NCI-H1048 (cell line): ENCODE results near the gene SDHA.
"Not testable (repeated sequence)": the region's sequence is repeated elsewhere in the genome, so short reads cannot be mapped to it uniquely, and the experiment has no call there.

Experiments used
- DNase-seq: peaks from one replicate; lab custom pipeline; 2025; lab: John Stamatoyannopoulos, UW

Gene SDHA

DNA sequence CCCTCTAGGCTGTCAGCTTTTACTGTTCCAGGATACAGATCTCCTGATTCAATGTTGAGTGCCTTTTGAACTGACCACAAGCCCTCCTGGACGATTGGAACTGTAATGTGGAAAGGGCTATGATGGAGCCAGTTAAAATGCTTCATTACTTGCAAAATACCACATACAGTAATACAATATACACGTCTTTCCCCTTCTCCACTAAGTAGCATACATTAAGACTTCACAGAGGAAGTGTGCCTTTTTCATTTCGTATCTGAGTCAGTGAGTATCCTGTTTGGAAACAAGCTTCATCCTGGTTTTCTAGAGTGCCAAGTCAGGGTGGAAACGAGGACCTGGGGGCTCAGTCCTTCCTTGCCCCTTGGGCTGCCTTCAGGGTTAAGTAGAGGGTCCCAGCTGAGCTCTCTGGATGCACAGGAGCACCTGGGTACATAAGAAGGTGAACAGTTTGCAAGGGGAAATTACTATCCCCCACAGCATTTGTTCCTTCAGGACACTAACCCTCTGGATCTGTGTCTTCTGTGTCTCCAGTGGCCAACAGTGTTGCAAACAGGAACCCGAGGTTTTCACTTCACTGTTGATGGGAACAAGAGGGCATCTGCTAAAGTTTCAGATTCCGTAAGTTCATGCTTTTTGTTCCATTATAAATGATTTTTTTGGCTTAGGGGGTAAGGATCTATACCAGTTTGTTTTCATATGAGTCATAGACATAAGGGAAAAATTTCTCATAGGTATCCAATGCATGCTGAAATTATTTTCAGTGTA, 5.0 kb downstream of the SDHA start:
- not testable (repeated sequence) for DNase-seq

DNA sequence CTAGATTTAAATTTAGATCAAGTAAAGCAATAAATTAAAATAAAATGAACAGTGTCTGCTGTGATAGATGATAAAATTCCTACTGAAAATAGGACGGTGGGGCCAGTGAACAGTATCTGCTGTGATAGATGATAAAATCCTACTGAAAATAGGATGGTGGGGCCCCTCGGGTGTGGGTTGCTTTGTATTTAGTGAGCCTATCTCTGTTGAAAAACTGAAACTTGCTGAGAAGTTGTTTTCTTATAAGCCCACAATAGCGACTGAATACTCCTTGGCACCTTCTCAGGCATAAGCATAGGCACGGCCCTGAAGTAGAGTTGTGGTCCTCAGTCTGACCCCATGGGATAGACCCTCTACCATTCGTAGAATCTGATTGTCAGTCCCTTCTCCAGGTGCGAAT, 5.7 kb downstream of the SDHA start:
- DNase-seq: no peak

GRCh38 chr5:225334-225733, 7.2 kb downstream of the SDHA start:
- DNase-seq: no peak

GRCh38 chr5:227375-227774, 9.3 kb downstream of the SDHA start:
- DNase-seq: not testable (repeated sequence)

DNA sequence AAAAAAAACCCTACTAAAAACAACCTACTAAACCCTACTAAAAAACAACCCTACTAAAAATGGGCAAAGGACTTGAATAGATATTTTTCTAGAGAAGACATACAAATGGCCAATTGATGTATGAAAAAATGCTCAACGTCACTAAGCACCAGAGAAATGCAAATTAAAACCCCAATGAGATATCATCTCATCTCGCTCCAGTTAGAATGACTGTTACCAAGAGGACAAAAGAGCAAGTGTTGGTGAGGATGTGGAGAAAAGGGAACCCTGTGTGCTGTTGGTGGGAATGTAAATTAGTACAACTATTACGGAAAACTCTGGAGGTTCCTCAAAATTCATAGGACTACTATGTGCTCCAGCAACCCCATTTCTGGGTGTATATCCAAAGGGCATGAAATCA, 10.8 kb downstream of the SDHA start:
- no peak for DNase-seq

DNA sequence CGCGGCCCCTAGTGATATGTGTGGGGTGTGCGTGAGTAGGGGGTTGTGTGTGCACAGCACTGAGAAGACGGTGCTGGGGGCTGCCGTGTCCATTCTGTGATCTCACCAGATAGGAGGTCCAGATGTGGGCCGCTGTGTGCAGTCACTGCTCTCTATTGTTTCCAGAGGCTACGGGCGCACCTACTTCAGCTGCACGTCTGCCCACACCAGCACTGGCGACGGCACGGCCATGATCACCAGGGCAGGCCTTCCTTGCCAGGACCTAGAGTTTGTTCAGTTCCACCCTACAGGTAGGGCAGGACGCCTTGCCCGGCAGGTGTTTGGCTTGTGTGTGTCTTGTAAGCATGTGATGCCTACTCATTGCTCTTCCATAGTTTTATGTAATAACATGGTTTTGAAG, 12.6 kb downstream of the SDHA start:
- no peak for DNase-seq

GRCh38 chr5:231661-232060, 13.5 kb downstream of the SDHA start:
- no peak for DNase-seq

DNA sequence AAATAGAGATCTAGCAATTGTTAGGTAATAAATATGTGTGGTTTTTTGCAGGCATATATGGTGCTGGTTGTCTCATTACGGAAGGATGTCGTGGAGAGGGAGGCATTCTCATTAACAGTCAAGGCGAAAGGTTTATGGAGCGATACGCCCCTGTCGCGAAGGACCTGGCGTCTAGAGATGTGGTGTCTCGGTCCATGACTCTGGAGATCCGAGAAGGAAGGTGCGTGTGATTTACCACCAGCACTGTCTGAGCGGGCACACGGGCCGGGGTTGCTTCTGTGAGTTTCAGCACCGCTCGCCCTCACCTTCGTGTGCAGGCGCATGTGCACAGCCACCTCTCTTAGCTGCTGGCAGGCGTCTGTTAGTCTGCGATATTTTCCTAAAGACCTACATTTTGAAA, 15.3 kb downstream of the SDHA start:
- DNase-seq: not testable (repeated sequence)

- no peak for DNase-seq
These were observed 16.3 kb downstream of the SDHA start for GRCh38 chr5:234450-234849.

DNA sequence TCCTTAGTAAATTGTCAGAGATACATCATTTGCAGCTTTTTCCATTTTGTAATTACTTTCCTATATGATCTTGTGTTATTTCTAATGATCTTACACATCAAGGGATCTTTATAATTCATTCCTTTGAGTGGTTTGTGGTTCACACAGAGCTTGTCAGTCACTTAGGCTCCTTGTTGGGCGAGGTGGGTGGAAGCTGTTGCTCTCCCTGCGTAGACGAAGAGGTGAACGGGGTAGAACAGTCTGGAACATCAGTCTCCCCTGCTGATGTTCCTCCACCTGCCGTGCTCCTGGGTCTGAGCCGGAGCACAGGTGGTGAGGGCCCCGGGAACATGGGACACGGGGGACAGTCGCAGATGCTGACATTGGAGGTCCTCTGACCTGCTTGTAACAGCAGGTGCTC, 17.4 kb downstream of the SDHA start:
- DNase-seq: not testable (repeated sequence)

- DNase-seq: not testable (repeated sequence)
These were observed 19.8 kb downstream of the SDHA start for GRCh38 chr5:237931-238330.

DNA sequence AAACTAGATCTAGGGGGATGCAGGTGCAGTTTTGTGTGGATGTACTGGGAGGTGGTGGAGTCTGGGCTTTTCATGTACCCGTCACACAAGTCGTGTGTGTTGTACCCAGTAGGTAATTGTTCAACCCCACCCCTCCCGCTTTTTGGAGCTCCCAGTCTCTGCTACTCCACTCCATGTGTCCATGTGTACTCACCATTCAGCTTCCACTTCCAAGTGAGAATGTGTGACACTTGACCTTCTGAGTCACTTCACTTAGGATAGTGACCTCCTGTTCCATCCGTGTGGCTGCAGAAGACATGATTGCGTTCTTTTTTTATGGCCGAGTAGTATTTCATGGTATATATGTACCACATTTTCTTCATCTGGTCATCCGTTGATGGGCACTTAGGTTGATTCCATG, 22.4 kb downstream of the SDHA start:
- not testable (repeated sequence) for DNase-seq

DNA sequence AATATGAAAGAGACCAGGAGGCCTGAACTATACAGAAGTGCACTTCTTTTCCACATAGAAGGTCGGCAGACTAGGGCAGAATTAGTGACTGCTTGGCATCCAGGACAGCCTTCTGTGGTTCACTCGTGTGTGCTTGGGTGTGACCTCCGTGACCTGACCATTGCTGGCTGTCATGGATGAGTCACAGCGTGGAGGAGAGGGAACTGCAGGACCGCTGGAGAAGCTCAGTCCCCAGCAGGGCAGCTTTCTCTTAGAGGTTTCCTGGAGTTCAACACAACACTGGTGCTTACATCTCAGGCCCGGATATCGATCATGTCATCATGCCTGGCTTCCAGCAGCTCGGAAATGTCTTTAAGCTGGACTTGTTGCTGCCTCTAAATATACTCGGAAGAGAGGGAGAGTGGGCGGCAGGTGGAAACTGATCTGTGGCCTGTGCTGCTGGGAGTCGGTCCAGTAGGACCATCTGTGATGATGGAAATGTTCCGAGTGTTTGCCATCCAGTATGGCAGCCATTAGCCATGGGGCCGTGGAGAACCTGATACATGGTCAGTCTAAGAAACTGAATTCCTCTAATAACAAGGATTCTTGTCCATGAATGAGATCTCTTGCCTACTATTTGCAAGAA, 23.0 kb downstream of the SDHA start:
- DNase-seq: not testable (repeated sequence)

- DNase-seq: not testable (repeated sequence)
These were observed 25.7 kb downstream of the SDHA start for GRCh38 chr5:243683-244367.

DNA sequence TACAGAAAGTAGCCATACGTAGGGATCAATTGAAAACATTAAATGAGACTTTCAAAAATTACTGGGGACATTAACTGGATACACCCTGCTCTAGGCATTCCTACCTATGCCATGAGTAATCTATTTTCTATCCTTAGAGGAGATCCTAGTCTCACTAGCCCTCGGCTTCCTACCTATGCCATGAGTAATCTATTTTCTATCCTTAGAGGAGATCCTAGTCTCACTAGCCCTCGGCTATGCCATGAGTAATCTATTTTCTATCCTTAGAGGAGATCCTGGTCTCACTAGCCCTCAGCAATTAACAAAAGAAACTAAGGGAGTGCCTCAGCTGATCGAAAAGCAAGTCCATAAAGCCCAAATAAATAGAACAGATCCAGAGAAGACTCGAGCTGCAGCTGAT, 27.6 kb downstream of the SDHA start:
- not testable (repeated sequence) for DNase-seq

- DNase-seq: not testable (repeated sequence)
These were observed 32.3 kb downstream of the SDHA start for GRCh38 chr5:250396-250795.

DNA sequence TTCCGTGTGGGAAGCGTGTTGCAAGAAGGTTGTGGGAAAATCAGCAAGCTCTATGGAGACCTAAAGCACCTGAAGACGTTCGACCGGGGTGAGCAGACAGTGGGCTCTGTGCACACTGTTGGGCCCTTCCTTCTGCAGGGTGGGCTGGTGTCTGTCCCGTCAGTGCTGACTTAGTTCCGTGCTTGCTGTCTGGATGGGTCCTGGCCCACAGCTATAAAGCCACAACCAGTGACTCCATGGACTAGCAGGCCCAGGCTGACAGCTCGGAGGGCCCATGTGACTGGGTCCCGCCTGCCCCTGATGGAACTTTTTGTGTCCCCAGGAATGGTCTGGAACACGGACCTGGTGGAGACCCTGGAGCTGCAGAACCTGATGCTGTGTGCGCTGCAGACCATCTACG, 32.9 kb downstream of the SDHA start:
- DNase-seq: not testable (repeated sequence)

- DNase-seq: not testable (repeated sequence)
These were observed 33.4 kb downstream of the SDHA start for GRCh38 chr5:251538-251937.

GRCh38 chr5:251975-252374, 33.9 kb downstream of the SDHA start:
- DNase-seq: not testable (repeated sequence)

- no peak for DNase-seq
These were observed 34.4 kb downstream of the SDHA start for GRCh38 chr5:252546-252945.

- DNase-seq: not testable (repeated sequence)
These were observed 36.2 kb downstream of the SDHA start for GRCh38 chr5:254322-254721.

DNA sequence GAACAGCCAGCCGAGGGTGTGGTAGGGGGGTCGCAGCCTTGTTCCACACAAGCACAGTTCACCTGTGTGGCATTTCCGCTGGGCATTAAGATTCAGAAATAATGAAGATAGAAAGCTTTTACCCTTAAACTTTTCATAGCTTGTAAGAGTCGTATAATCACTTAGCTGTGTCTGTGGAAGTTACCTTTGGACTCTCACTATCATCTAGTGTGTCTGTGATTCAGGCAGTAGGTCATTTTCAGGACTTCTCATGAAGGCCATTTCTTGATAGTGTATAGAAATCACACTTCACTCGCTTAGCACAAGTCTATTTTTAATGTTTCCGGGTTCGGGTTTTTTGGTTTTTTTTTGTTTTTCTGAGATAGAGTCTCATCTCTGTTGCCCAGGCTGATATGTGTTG, 37.0 kb downstream of the SDHA start:
- not testable (repeated sequence) for DNase-seq

DNA sequence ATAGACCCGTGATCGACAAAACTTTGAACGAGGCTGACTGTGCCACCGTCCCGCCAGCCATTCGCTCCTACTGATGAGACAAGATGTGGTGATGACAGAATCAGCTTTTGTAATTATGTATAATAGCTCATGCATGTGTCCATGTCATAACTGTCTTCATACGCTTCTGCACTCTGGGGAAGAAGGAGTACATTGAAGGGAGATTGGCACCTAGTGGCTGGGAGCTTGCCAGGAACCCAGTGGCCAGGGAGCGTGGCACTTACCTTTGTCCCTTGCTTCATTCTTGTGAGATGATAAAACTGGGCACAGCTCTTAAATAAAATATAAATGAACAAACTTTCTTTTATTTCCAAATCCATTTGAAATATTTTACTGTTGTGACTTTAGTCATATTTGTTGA, 38.2 kb downstream of the SDHA start:
- DNase-seq: not testable (repeated sequence)
